Measurements from ENCODE around the gene TRIM54. TPM values are rescaled to one million over a fixed set of nuclear protein-coding genes. Genes with fewer than 3 reads are reported as not detected.

The TRIM54 gene
- total RNA-seq, 2 donors from 2014 or later = 0.26 TPM; not detected in 1

DNA sequence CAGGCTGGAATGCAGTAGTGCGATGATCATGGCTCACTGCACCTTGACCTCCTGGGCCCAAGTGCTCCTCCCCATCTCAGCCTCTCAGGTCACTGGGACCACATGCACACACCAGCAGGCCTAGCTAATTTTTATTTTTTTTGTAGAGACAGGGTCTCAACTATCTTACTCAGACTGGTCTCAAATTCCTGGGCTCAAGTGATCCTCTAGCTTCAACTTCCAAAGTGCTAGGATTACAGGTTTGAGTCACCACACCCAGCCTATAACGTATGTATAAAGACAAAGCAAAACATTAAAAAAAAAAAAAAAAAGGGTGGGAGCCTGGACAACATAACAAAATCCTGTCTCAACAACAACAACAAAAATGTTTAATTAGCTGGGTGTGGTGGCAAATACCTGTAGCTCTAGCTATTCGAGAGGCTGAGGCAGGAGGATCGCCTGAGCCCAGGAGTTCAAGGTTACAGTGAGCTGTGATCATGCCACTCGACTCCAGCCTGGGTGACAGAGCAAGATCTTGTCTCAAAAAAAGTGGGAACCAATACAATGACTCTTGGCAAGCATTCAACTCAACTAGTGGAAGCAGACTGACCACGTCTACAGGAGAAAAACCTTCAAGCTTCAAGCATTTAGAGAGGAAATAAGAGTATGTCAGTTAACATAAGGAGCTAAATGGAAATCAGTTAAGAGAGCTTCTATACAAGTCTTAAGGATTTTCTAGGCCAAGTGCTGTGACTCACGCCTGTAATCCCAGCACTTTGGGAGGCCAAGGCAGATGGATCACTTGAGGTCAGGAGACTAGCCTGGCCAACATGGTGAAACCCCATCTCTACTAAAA lies 71.8 kb downstream of the TRIM54 start:
- no peak for DNase-seq
- Histone ChIP-seq H3K9me3 (no peaks in the 10 kb centered on the region), H3K4me1 (peaks cover 45% of the 10 kb centered on the region), H3K27ac (no peak overlapping the region), H3K27me3 (no peaks in the 10 kb centered on the region), H3K4me3 (no peak overlapping the region), H3K36me3 (replicated peaks in 1 of 2; ENCODE audit: insufficient read depth in 1 of 2, low read depth in 2 of 2) (no peaks in the 10 kb centered on the region)
- no peak for ATAC-seq
- TF ChIP-seq, protein P1, sequence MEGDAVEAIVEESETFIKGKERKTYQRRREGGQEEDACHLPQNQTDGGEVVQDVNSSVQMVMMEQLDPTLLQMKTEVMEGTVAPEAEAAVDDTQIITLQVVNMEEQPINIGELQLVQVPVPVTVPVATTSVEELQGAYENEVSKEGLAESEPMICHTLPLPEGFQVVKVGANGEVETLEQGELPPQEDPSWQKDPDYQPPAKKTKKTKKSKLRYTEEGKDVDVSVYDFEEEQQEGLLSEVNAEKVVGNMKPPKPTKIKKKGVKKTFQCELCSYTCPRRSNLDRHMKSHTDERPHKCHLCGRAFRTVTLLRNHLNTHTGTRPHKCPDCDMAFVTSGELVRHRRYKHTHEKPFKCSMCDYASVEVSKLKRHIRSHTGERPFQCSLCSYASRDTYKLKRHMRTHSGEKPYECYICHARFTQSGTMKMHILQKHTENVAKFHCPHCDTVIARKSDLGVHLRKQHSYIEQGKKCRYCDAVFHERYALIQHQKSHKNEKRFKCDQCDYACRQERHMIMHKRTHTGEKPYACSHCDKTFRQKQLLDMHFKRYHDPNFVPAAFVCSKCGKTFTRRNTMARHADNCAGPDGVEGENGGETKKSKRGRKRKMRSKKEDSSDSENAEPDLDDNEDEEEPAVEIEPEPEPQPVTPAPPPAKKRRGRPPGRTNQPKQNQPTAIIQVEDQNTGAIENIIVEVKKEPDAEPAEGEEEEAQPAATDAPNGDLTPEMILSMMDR (IDR thresholded peaks at IDR 0.05) = no peak
- TF ChIP-seq POLR2A (IDR thresholded peaks at IDR 0.05) = no peak
- WGBS, 2 donors = 66 to 71% methylated on average over 7 of the region's 7 CpGs
- intact Hi-C loops (cut with DNase I) = no loop called here

DNA sequence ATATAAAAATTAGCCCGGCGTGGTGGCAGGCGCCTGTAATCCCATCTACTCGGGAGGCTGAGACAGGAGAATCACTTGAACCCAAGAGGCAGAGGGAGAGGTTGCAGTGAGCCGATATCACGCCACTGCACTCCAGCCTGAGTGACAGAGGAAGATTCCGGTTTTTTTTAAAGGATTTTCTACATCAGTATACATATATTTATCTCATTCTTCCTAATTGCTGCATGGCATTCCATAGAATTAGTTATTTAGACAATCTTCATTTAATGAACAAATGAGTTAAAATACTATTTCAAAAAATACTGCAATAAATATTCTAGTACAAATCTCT lies 72.3 kb downstream of the TRIM54 start:
- H3K27ac ChIP-seq = no peak overlapping the region
- peaks cover 45% of the 10 kb centered on the region for H3K4me1 ChIP-seq
- 88 to 90% methylated on average over 7 of the region's 7 CpGs for WGBS, 2 donors
- H3K36me3 ChIP-seq (replicated peaks in 1 of 2; ENCODE audit: insufficient read depth in 1 of 2, low read depth in 2 of 2) = no peaks in the 10 kb centered on the region
- ATAC-seq (no peak), DNase-seq (no peak)
- TF ChIP-seq POLR2A (IDR thresholded peaks at IDR 0.05) = no peak
- TF ChIP-seq, protein P1 (IDR thresholded peaks at IDR 0.05) = no peak
- no peaks in the 10 kb centered on the region for H3K9me3 ChIP-seq
- intact Hi-C loops (cut with DNase I) = no loop called here
- H3K4me3 ChIP-seq = no peak overlapping the region
- H3K27me3 ChIP-seq = no peaks in the 10 kb centered on the region

DNA sequence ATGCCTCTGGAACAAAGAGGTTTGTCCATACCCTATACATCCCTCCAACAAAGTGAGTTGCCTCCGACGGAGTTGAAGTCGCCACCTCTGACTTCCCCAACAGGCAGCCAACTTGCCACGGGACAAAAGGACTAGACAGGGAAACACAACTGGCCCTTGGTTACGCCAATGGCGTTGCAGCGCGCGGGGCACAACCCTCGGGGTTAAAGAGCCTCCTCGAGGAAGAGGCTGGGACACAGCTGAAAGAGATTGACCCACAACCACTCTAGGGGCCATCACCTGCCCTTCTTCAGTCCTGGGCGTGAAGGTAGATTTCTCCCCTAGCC lies 73.8 kb downstream of the TRIM54 start:
- peak in 3 of 4 donors; percentile 35 to 60 (median 45) for DNase-seq
- 0 to 1% methylated on average over 11 of the region's 12 CpGs for WGBS, 2 donors
- no peaks in the 10 kb centered on the region for H3K27me3 ChIP-seq
- H3K4me1 ChIP-seq = peaks cover 38% of the 10 kb centered on the region
- peak overlapping the region; percentile 72 to 80 for H3K4me3 ChIP-seq
- H3K9me3 ChIP-seq = no peaks in the 10 kb centered on the region
- H3K36me3 ChIP-seq (replicated peaks in 1 of 2; ENCODE audit: insufficient read depth in 1 of 2, low read depth in 2 of 2) = no peaks in the 10 kb centered on the region
- TF ChIP-seq, protein P1 (IDR thresholded peaks at IDR 0.05) = no peak
- TF ChIP-seq POLR2A (IDR thresholded peaks at IDR 0.05) = no peak
- peak; percentile 5 for ATAC-seq
- H3K27ac ChIP-seq = peak overlapping the region; percentile 75 to 93 (median 88)
- intact Hi-C loops (cut with DNase I) = no loop called here

DNA sequence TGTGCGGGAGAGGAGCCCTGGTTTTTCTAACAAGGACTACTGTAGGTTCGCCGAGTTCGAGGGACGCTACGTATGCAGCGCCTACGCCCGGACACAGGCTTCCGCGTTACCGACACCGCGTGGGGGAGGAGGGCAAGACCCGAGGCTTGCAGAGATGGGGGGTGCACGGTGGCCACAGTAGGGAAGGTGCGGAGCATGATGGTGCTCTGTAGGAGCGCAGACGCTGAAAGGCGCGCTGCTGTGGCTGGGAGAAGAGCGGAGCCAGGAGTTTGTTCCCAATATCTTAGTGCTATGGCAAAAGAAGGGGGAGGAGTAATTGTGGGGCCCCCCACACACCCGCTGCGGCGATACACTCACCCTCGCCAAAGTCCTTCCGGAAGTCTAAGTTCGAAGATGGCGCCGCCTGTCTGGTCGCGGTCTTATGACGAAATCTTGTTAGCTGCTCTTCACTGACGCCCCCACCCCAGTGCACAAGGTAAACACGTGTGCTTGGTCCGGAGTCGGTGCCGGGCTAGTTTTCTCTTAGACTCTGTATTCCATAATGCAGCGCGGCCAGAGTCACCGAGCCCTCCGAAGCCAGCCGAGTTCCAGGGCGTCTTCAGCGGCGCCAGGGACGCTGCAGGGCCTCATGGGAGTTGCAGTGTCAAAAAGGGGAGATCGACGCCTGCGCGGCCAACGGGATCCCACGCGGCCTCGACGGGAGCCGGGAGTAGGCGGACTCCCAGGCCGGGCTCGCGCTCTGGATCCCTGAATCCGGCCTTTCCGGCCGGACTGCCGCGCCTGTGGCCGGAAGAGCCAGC lies 74.4 kb downstream of the TRIM54 start, which contains the start of gene GTF3C2:
Gene GTF3C2, minus strand, starts transcription at position 383 of the 800 bp plus-strand sequence. CDS start 13,210 bp downstream, outside the sequence.
- peak; percentile 97 for ATAC-seq
- TF ChIP-seq, protein P1 (IDR thresholded peaks at IDR 0.05) = peak in 3 of 7 experiments; percentile 27 to 36 (median 29)
- no peak for TF ChIP-seq POLR2A (IDR thresholded peaks at IDR 0.05)
- 0 to 1% methylated on average over 24 to 67 of the region's 67 CpGs for WGBS, 2 donors
- H3K27ac ChIP-seq = peak within 1 kb of the TSS; percentile 75 to 93 (median 88)
- H3K36me3 ChIP-seq (replicated peaks in 1 of 2; ENCODE audit: insufficient read depth in 1 of 2, low read depth in 2 of 2) = no peaks in the 10 kb centered on the region
- H3K4me3 ChIP-seq = peak within 1 kb of the TSS; percentile 72 to 80
- peaks cover 38% of the 10 kb centered on the region for H3K4me1 ChIP-seq
- H3K27me3 ChIP-seq = no peaks in the 10 kb centered on the region
- H3K9me3 ChIP-seq = no peaks in the 10 kb centered on the region
- DNase-seq = peak; percentile 95 to 97 (median 96)
- intact Hi-C loops (cut with DNase I) = no loop called here

Other genes starting within 250 kb of the TRIM54 start
- gene TMEM214, start 249.5 kb upstream of the TRIM54 start, total RNA-seq = 100 to 1,000 TPM in 1 of 2 donors, 10 to 100 TPM in 1; 59.9 to 119 TPM
- gene AGBL5, start 230.8 kb upstream of the TRIM54 start, total RNA-seq = 10 to 100 TPM in 1 of 2 donors, 1 to 10 TPM in 1; 5.6 to 12.2 TPM
- gene OST4, start 210.8 kb upstream of the TRIM54 start, total RNA-seq = 100 to 1,000 TPM; 103 to 129 TPM
- 10 to 100 TPM; 21.8 to 24.1 TPM for gene EMILIN1, start 203.8 kb upstream of the TRIM54 start, total RNA-seq
- 1 to 10 TPM; 4.2 to 7.3 TPM for gene KHK, start 195.7 kb upstream of the TRIM54 start, total RNA-seq
- 1 to 10 TPM; 1.0 to 3.0 TPM for gene CGREF1, start 163.3 kb upstream of the TRIM54 start, total RNA-seq
- under 1 TPM in 1 of 2 donors, not detected in 1; 0.33 TPM for gene ABHD1, start 158.6 kb upstream of the TRIM54 start, total RNA-seq
- gene PREB, start 147.8 kb upstream of the TRIM54 start, total RNA-seq = 100 to 1,000 TPM in 1 of 2 donors, 10 to 100 TPM in 1; 56.3 to 103 TPM
- gene PRR30, start 143.0 kb upstream of the TRIM54 start, total RNA-seq = not detected
- gene TCF23, start 133.4 kb upstream of the TRIM54 start, total RNA-seq = under 1 TPM; under 0.01 to 0.66 TPM
- gene ATRAID, start 70.4 kb upstream of the TRIM54 start, total RNA-seq = 10 to 100 TPM; 69.2 to 75.0 TPM
- gene SLC5A6, start 70.2 kb upstream of the TRIM54 start, total RNA-seq = 10 to 100 TPM; 17.4 to 34.6 TPM
- 10 to 100 TPM; 18.4 to 36.9 TPM for gene CAD, start 65.1 kb upstream of the TRIM54 start, total RNA-seq
- gene SLC30A3, start 19.4 kb upstream of the TRIM54 start, total RNA-seq = not detected
- gene DNAJC5G, start 7.0 kb upstream of the TRIM54 start, total RNA-seq = 1 to 10 TPM in 1 of 2 donors, not detected in 1; 1.3 TPM
- 1 to 10 TPM in 1 of 2 donors, not detected in 1; 2.9 TPM for gene UCN, start 26.0 kb downstream of the TRIM54 start, total RNA-seq
- 10 to 100 TPM; 56.7 to 64.3 TPM for gene MPV17, start 40.7 kb downstream of the TRIM54 start, total RNA-seq
- 10 to 100 TPM; 26.2 to 73.2 TPM for gene GTF3C2, start 74.3 kb downstream of the TRIM54 start, total RNA-seq
- 10 to 100 TPM; 24.9 to 39.2 TPM for gene EIF2B4, start 87.9 kb downstream of the TRIM54 start, total RNA-seq
- gene SNX17, start 88.2 kb downstream of the TRIM54 start, total RNA-seq = 10 to 100 TPM; 50.4 to 70.8 TPM
- 10 to 100 TPM; 11.7 to 22.1 TPM for gene ZNF513, start 98.3 kb downstream of the TRIM54 start, total RNA-seq
- 10 to 100 TPM; 36.3 to 49.4 TPM for gene PPM1G, start 127.2 kb downstream of the TRIM54 start, total RNA-seq
- gene NRBP1, start 146.2 kb downstream of the TRIM54 start, total RNA-seq = 10 to 100 TPM; 34.2 to 36.6 TPM
- gene KRTCAP3, start 160.0 kb downstream of the TRIM54 start, total RNA-seq = 10 to 100 TPM; 11.9 to 25.2 TPM
- gene IFT172, start 207.3 kb downstream of the TRIM54 start, total RNA-seq = 10 to 100 TPM; 14.3 to 41.2 TPM
- 10 to 100 TPM; 10.4 to 20.8 TPM for gene FNDC4, start 212.8 kb downstream of the TRIM54 start, total RNA-seq
- 1 to 10 TPM in 1 of 2 donors, not detected in 1; 1.6 TPM for gene GCKR, start 214.4 kb downstream of the TRIM54 start, total RNA-seq